ENCODE results near the gene SH2D2A.

Gene SH2D2A

GRCh38 chr1:156816561-156817328 lies at the start of gene SH2D2A:
Gene SH2D2A (minus strand): TSS chr1:156816848. CDS start chr1:156816708, 140 bp downstream.
- DNase-seq = peak; percentile 52

GRCh38 chr1:156865865-156866248 lies 49.2 kb upstream of the SH2D2A start:
- DNase-seq = no peak

GRCh38 chr1:156865258-156865657 lies 48.6 kb upstream of the SH2D2A start:
- peak; percentile 56 for DNase-seq

- peak; percentile 26 for DNase-seq
These were observed 48.1 kb upstream of the SH2D2A start for GRCh38 chr1:156864796-156865195.

- no peak for DNase-seq
These were observed 47.0 kb upstream of the SH2D2A start for GRCh38 chr1:156863631-156864030.

GRCh38 chr1:156862997-156863599 lies 46.5 kb upstream of the SH2D2A start:
- DNase-seq = no peak

GRCh38 chr1:156862584-156862983 lies 45.9 kb upstream of the SH2D2A start:
- peak; percentile 44 for DNase-seq

- peak; percentile 95 for DNase-seq
These were observed 44.2 kb upstream of the SH2D2A start, which contains the start of gene NTRK1 for GRCh38 chr1:156860628-156861423. Gene NTRK1 (plus strand): TSS chr1:156860865. CDS start chr1:156860935, 70 bp downstream.

- DNase-seq = peak; percentile 87
These were observed 43.5 kb upstream of the SH2D2A start for GRCh38 chr1:156860113-156860627.

- DNase-seq = peak; percentile 55
These were observed 43.0 kb upstream of the SH2D2A start for GRCh38 chr1:156859523-156860112.

GRCh38 chr1:156858959-156859522 lies 42.4 kb upstream of the SH2D2A start, which contains the start of gene INSRR:
Gene INSRR (minus strand): TSS chr1:156859117. CDS start chr1:156858621, 496 bp downstream.
- peak; percentile 65 for DNase-seq

- no peak for DNase-seq
These were observed 41.9 kb upstream of the SH2D2A start for GRCh38 chr1:156858555-156858956.

GRCh38 chr1:156857532-156857931 lies 40.9 kb upstream of the SH2D2A start:
- DNase-seq = no peak

GRCh38 chr1:156856282-156856785 lies 39.7 kb upstream of the SH2D2A start:
- DNase-seq = no peak

GRCh38 chr1:156854634-156855033 lies 38.0 kb upstream of the SH2D2A start:
- DNase-seq = peak; percentile 29

GRCh38 chr1:156853761-156854160 lies 37.1 kb upstream of the SH2D2A start:
- DNase-seq = no peak

GRCh38 chr1:156852418-156852874 lies 35.8 kb upstream of the SH2D2A start:
- peak; percentile 94 for DNase-seq

- peak; percentile 73 for DNase-seq
These were observed 35.2 kb upstream of the SH2D2A start for GRCh38 chr1:156851779-156852417.

GRCh38 chr1:156849151-156849496 lies 32.5 kb upstream of the SH2D2A start:
- DNase-seq = no peak

- no peak for DNase-seq
These were observed 32.0 kb upstream of the SH2D2A start for GRCh38 chr1:156848461-156849150.
